ENCODE data around the gene CD22.
"Not testable (repeated sequence)": the region's sequence is repeated elsewhere in the genome, so short reads cannot be mapped to it uniquely, and the experiment has no call there.

CD22 gene

DNA sequence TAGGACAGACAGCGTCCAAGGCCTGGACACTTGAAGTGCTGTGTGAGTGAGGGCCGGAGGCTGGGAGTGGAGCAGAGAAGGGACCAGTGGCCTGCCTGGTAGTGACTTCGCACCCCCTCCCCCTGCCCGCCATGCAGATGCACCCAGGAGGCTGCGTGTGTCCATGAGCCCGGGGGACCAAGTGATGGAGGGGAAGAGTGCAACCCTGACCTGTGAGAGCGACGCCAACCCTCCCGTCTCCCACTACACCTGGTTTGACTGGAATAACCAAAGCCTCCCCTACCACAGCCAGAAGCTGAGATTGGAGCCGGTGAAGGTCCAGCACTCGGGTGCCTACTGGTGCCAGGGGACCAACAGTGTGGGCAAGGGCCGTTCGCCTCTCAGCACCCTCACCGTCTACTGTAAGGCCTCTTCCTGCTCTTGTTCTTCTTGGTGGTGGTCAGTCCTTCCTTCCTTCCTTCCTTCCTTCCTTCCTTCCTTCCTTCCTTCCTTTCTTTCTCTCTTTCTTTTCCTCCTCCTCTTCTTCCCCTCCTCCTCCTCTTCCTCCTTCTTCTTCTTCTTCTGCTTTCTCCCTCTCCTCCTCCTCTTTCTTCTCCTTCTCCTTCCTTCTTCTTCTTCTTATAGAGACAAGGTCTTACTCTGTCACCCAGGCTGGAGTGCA is 12.7 kb downstream of the CD22 start:
- no peak for DNase-seq (ENCODE audit: low spot score)

DNA sequence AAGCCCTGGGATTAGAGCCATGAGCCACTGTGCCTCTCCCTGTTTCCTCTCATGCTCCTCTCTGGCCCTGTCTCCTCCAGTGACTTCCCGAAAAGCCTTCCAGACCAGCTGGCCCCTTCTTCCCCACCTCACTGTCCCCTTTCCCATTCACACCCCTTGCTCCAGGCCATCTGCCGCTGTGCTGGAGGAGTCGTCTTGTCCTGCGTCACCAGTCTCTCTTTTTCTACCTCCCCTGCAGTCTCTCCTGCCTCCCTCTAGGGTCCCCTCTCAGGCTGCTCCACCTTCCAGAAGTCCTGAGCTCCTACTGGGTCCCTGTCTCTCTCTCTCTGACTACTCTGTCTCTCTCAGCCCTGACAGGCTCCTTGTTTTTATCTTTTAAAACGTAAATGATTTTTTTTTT is 13.4 kb downstream of the CD22 start:
- DNase-seq (ENCODE audit: low spot score), result no peak

DNA sequence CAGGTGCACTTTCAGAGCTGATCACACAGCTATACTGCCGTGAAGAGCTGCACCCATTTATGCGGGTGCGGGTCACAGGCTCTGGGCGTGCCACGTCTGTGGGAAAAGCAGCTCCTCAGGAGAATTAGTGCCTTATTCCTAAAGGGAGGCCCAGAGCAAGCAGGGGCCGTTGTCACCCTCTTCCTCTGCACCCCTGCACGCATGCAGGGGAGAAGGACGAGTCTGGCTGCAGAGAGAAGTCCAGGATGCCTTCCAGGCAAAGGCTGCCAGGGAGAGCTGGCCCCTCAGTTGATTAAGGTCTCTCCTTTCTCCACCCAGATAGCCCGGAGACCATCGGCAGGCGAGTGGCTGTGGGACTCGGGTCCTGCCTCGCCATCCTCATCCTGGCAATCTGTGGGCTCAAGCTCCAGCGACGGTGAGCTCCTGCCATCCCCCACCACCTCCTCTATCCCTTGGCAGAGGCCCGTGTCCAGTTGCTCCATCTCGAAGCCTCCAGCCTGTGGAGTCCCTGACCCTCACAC is 15.6 kb downstream of the CD22 start:
- no peak for DNase-seq (ENCODE audit: low spot score)

DNA sequence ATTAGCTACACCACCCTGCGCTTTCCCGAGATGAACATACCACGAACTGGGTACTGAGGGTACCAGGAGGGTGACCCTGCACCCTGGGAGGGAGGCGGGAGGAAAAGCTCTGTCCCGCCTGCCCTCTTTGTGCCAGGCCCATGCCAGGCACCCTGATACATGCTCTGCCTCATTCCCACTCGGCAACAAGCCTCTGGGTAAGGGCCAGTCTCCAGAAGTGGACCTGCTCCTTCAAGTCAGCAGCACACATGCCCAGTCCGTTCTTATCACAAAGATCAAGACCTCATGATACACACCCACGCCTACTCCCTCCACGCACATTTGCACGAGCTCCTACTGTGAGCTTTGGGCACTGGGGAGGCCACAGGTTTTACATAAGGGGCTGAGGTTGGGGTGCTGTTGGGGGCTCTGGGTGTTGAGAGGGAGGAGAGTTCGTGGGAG is 16.7 kb downstream of the CD22 start:
- no peak for DNase-seq (ENCODE audit: low spot score)

DNA sequence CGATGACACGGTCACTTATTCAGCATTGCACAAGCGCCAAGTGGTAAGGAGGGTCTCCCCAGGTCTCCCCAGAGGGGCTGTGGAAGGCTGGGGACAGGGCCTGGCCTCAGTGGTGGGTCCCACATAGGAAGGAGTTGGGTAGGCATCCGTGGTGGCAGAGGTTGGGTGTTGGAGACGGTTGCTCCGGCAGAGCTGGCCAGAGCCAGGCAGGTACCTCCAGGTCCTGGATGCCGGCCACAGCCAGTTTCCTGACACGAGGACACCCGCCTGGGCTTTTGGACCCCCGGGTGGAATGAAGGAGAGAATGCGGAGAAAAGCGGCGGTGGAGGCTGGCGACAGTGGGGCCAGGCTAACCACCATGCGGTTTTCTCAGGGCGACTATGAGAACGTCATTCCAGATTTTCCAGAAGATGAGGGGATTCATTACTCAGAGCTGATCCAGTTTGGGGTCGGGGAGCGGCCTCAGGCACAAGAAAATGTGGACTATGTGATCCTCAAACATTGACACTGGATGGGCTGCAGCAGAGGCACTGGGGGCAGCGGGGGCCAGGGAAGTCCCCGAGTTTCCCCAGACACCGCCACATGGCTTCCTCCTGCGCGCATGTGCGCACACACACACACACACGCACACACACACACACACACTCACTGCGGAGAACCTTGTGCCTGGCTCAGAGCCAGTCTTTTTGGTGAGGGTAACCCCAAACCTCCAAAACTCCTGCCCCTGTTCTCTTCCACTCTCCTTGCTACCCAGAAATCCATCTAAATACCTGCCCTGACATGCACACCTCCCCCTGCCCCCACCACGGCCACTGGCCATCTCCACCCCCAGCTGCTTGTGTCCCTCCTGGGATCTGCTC is 17.4 kb downstream of the CD22 start:
- peak; percentile 62 for DNase-seq (ENCODE audit: low spot score)

DNA sequence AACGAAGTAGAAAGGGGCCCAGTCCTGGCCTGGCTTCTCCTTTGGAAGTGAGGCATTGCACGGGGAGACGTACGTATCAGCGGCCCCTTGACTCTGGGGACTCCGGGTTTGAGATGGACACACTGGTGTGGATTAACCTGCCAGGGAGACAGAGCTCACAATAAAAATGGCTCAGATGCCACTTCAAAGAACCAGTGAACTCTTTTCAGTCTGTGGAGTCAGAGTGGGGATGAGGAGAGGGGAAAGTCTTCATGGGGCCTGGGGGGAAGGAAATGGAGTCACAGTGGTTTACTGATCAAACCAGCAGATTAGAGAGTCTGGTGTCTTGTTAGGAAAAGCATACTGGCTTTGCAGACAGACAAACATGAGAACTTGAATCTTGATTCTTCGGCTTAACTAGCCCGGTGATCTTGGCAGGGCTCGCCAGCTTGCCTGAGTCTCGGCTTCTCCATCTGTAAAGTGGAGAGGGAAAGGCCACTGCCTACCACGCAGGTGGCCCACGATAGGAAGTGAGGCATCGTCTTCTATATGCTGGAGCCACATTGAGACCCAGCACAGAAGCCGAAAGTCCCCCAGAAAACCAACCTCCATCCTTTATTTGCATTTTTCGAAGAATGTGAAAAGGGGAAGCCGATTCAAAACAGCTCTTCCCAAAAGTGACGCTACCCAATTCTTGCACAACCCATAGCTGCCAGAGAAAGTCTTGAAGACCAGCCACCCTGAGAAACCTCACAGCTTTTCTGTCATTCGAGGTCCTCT is 18.4 kb downstream of the CD22 start, which contains the start of gene FFAR1:
Gene FFAR1, plus strand, starts transcription at position 732 of the 759 bp plus-strand sequence. CDS start 3,650 bp downstream, outside the sequence.
- DNase-seq (ENCODE audit: low spot score), result peak; percentile 55

DNA sequence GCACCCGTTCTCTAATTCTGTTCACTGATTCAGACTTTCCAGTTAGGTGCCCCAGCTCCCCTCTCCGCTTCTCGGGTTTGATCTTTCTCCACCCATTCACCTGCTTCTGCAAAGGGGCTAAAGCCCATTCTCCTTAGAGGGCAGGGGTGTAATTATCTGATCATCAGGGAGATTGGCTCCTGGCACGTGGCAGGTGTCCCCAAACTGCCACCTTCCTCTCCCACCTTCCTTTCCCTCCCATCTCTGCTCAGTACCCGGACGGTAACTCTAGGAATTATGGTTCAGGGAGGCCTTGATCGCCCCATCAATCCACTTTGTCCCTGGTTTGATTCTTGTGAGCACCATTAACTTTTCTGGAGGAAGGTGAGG is 18.9 kb downstream of the CD22 start:
- DNase-seq (ENCODE audit: low spot score), result no peak

DNA sequence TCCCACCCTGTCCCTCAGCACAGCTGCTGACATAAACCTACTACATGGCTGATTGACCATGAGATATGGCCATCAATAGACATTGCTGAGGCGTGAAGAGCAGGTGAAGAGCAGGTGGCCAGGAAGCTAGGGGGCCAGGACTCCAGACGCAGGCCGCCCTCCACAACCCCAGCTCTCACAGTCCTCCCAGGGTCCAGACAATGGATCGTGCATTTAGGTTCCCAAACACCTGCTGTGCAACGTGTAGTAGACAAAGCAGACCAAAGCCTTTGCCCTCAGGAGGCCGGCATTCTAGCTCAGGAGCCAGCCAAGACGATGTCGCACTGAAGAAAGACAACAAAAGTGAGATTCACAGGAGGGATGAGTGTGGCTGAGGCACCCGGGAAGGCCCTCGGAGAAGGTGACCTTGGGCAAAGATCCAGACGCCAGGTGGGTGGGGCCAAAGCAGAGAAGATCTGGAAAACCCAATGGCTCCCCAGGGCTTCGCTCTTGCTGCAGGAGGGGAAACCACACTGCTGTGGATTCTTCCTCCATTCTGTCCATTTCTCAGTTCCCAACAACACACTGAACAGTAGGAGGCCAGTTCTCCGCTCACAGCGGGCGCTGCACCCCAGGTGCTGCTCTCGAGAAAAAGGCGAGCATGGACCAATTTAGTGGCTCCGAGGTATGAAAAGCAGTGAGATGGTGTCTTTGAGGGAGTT is 20.1 kb downstream of the CD22 start:
- no peak for DNase-seq (ENCODE audit: low spot score)

DNA sequence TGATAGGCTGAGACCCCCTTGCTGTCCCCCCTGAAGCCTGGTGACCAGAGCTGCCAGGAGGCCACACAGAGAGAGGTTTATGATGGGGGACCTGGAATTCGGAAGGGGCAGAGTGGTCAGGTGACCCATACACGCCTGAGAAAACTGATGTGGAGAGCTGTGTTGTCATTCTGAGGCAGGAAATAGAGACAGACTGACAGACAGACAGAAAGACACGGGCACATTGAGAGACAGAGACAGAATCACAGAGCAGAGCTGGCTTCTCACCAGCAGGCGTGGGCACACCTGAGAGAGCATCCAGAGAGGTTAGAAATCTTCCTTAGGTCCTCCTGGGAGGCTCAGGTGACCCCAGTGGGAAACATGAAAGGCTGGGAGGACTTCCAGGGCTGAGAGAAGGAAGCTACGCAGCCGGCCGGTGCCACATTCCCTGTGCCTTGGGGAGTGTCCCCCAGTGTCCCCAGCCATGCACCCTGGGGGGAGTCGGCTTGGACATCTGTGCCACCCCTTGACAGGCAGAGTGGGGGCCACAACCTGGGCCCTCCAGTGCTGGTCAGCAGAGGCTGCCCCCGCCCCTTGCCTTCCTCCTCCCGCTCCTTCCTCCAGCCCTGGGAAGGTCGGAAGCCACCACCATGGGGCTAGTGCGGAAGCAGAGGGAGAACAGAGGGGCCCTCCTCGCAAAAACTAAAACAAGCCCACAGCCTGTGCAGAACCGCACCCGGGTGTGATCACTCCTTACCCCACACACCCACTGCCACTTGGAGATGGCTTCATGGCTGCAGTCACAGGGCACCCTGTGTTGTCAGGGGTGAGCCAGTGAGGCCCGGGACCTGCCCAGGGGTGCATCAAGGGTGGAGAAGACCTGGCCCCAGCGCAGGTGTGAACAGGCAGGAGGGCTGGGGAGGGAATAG is 20.9 kb downstream of the CD22 start:
- no peak for DNase-seq (ENCODE audit: low spot score)

DNA sequence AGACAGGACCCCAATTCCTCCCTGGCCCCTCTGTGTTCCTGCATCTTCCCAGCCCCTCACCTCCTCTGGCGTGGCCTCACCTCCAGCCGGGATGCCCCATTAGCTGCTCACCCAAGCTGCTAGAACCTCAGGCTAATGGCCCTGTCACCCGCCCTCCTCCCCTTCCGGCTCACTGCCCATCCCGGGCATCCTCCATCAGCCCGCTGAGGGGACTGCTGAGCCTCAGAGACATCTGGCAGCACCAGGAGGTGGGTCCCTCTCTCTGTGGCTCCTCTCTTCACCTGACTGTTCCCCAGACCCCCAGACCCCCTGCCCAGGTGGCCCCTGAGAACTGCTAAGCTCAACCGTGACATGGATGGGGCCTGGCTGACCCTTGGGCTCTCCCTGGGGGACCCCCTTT is 21.6 kb downstream of the CD22 start:
- no peak for DNase-seq (ENCODE audit: low spot score)

DNA sequence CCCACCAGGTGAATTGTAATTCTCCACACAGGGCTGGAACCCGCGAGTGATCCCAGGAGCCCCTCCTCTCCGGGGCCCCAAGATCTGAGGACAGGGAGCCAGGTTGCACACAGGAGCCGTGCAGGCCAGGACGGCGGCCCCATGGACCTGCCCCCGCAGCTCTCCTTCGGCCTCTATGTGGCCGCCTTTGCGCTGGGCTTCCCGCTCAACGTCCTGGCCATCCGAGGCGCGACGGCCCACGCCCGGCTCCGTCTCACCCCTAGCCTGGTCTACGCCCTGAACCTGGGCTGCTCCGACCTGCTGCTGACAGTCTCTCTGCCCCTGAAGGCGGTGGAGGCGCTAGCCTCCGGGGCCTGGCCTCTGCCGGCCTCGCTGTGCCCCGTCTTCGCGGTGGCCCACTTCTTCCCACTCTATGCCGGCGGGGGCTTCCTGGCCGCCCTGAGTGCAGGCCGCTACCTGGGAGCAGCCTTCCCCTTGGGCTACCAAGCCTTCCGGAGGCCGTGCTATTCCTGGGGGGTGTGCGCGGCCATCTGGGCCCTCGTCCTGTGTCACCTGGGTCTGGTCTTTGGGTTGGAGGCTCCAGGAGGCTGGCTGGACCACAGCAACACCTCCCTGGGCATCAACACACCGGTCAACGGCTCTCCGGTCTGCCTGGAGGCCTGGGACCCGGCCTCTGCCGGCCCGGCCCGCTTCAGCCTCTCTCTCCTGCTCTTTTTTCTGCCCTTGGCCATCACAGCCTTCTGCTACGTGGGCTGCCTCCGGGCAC is 22.6 kb downstream of the CD22 start:
- no peak for DNase-seq (ENCODE audit: low spot score)

DNA sequence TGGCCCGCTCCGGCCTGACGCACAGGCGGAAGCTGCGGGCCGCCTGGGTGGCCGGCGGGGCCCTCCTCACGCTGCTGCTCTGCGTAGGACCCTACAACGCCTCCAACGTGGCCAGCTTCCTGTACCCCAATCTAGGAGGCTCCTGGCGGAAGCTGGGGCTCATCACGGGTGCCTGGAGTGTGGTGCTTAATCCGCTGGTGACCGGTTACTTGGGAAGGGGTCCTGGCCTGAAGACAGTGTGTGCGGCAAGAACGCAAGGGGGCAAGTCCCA is 23.1 kb downstream of the CD22 start:
- DNase-seq (ENCODE audit: low spot score), result no peak

DNA sequence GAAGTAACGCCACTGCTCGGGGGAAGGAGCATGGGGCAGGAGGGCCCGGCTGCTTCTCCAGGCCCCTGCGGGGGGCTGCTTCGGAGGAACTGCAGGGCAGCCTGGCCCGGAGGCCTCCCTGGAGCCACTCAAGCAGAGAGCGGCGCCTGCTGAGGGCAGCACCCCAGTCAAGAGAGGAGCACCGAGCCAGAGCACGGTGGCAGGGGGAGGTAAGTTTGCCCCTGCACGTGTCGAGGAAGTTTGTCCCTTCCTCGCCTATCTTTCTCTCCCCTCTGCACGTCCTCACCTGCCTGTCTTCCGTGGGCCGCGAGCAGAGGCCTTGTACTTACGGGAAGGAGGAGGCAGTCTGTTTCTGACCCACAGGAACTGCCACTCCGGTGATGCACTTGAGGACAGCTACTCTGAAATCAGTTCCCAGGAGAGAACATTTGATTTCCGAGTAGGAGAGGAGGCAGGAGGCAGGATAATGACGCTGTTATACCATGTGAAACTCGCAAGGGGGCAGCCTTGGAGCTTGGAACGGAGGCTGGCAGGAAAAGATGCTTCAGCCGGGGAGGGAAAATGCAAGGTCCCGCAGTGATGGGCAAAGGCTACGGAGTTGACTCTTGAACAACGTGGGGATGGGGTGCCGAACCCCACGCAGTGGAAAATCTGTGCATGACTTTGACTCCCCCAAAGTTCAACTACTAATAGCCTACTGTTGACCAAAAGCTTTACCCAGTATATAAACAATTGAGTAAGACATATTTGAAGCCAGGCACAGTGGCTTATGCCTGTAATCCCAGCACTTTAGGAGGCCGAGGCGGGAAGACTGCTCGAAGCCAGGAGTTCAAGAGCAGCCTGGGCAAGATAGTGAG is 23.7 kb downstream of the CD22 start:
- DNase-seq (ENCODE audit: low spot score), result peak; percentile 71

DNA sequence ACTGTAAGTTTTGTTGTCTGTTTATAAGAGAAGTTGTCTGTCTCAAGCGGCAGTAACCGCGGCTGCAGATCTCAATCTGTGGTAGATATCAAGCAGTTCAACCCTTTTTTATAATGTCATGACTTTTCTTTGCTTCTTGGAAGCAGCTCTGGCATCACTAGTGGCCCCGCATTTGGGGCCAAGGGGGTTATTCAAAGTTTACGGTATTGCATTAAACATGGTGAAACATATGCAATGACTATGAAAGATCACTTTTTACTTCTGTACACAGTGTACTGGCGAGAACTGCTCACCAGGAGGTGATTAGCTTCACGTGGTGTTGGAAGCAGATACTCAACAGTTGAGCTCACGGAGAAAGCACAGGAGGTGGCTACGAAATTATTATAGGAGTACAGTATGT is 24.6 kb downstream of the CD22 start:
- DNase-seq (ENCODE audit: low spot score), result no peak

DNA sequence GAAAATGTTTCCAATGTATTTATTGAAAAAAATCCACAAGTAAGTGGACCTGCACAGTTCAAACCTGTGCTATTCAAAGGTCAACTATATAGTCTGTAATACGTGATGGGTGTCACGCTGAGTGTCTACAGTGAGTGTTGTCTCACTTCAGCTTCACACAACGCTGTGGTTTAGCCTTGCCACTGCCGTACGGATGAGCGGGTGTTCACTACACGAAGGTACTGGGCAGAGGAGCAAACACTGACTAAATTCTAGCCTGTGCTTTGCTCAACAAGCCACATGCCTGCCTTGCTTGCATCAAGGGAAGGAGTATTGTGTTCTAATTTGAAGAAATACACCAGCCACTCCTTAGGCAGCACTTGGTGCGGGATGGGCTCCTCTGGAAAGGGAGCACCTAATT is 25.9 kb downstream of the CD22 start:
- DNase-seq (ENCODE audit: low spot score), result no peak

DNA sequence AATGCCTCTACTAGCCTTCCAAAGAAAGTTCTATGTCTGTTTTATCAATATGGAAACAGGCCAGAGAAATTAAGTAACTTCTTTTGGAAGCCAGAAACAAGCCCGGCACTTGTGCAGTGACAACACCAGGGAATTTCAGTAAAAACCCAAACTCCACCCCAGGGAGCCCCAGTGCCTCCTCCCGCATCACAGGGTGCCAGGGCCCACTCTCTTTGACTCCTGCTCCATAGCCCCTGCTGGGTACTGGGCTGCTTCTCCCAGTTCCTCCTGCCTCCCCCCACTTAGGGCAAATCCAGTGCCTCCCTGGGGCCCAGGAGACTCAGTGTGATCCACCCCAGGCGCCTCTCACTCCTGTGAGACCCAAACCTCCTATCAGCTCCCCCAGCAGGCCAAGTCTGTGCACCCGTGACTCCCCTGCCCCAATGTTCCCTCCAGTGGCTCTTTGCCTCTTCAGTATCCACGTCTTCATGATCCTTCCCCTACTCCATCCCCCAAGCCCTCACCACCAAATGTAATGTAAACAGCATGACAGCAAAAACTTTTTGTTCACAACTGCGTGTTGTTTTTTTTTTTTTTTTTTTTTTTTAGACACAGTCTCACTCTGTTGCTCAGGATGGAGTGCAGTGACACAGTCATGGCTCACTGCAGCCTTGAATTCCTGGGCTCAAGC is 26.9 kb downstream of the CD22 start:
- DNase-seq (ENCODE audit: low spot score), result no peak

DNA sequence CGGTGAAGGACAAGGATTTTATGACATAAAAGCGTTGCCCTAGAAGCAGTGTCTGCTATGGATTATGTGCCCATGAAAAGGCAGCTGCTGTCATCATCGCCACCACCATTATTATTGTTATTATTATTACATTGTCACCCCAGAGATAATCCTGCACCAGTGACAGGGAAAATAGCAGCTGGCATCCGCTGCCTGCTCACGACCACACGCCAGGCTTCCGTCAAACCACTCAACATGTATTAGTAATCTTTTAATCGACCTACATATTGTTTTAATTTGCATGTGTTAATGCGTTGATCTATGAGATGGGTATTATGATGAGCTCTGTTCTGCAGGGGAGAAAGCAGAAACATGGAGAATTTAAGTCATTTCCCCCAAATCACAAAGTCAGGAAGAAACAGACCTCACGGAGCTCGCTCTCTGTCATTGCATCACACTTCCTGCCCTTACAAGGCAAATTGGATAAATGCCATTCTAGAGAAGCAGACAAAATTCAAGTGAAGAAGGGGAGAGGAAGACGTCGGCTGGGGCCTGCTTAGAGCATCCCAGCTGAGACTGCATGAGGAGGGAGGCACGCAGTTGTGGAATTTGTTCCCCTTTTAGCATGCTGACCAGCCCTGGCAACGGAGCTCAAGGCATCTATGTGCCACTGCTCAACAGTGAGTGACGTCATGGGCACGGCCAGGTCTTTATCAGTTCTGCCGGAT is 29.0 kb downstream of the CD22 start, which contains the start of gene FFAR3:
Gene FFAR3, plus strand, starts transcription at position 594 of the 707 bp plus-strand sequence. CDS start 431 bp downstream, outside the sequence.
- no peak for DNase-seq (ENCODE audit: low spot score)

DNA sequence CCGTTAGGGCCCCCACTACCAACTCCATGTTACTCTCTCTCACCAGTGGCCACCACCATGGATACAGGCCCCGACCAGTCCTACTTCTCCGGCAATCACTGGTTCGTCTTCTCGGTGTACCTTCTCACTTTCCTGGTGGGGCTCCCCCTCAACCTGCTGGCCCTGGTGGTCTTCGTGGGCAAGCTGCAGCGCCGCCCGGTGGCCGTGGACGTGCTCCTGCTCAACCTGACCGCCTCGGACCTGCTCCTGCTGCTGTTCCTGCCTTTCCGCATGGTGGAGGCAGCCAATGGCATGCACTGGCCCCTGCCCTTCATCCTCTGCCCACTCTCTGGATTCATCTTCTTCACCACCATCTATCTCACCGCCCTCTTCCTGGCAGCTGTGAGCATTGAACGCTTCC is 29.8 kb downstream of the CD22 start:
- DNase-seq (ENCODE audit: low spot score), result not testable (repeated sequence)
